ENCODE measurements around the gene OR4K1.
"Not testable (repeated sequence)": the region's sequence is repeated elsewhere in the genome, so short reads cannot be mapped to it uniquely, and the experiment has no call there.

OR4K1 gene, protein sequence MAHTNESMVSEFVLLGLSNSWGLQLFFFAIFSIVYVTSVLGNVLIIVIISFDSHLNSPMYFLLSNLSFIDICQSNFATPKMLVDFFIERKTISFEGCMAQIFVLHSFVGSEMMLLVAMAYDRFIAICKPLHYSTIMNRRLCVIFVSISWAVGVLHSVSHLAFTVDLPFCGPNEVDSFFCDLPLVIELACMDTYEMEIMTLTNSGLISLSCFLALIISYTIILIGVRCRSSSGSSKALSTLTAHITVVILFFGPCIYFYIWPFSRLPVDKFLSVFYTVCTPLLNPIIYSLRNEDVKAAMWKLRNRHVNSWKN

DNA sequence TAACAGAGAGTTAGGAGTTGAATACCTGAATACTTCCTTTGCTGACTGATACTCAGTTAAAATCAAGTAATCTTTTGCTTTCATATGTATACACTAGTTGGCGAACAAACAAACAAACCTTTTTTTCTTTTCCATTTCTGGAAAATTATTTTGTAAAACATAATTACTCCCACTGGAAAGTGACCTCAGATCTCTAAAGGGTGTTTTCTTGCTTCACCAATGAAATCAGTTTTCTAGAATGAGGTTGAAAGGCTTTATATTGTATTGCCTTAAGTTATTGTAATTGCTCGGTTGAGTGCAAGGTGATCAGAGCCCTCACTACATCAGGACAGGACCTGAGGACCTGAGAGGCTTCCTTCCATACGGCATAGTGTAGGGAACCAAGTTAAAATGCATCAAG is at the start of gene OR4K1:
Gene OR4K1 (plus strand): TSS at position 301 of the 400 bp plus-strand sequence. CDS start 4,750 bp downstream, outside the sequence.
- DNase-seq: no peak

- no peak for DNase-seq
These were observed 35.4 kb upstream of the OR4K1 start for GRCh38 chr14:19895282-19895681.

DNA sequence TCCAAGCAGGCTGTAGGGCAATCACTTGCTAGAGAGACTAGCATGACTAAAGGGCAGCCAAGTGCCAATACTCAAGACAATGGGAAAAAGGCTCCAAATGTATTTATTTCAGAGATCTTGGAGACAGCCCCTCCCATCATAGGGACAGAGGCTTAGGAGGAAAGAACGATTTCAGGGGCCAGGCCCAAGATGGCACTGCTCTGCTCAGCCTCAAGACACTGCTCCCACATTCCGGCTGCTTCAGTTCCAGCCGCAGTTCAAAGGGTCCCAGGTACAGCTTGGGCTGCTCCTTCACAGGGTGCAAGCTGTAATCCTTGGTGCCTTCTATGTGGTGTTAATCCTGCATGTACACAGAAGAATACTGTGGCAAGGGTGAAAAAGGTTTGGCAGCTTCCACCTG is 29.7 kb upstream of the OR4K1 start:
- no peak for DNase-seq

- DNase-seq: no peak
These were observed 28.3 kb upstream of the OR4K1 start for GRCh38 chr14:19902409-19902808.

DNA sequence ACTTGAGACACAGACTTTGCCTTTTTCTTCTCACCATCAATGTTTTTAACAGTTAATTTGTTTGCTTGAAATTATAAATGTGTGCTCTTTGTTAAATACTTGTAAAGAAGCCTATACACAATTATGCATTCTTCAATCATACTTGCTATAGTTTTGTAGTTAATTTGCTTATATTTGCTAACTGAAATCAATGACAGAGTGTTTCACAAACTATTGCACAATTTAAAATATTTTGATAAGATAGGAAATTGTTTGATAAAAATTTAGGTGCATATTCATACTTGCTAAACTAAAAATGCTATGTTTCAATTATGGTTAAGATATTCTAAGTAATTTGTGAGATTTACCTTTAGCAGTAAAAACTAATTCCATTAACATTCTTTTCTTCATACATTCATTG is 24.1 kb upstream of the OR4K1 start:
- no peak for DNase-seq

GRCh38 chr14:19911114-19911513 is 19.6 kb upstream of the OR4K1 start:
- no peak for DNase-seq

DNA sequence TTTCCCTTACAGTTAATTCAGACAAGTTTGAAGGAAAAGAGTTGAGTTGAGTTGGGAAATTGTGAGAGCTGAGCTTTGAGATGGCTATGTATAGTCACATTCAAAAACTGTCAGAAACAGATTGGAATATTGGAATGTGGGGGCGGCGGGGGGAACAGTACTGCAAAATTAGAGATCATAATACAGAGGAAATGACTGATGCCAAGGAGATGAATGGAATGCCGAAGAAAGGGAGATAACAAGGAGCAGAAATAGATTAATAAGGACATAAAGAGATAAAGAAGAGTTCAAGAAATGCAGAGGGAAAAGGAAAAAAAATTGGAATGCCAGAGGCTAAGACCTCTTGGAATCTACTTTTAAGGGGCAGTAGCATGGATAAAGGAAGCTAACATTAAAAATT is 13.5 kb upstream of the OR4K1 start:
- no peak for DNase-seq

DNA sequence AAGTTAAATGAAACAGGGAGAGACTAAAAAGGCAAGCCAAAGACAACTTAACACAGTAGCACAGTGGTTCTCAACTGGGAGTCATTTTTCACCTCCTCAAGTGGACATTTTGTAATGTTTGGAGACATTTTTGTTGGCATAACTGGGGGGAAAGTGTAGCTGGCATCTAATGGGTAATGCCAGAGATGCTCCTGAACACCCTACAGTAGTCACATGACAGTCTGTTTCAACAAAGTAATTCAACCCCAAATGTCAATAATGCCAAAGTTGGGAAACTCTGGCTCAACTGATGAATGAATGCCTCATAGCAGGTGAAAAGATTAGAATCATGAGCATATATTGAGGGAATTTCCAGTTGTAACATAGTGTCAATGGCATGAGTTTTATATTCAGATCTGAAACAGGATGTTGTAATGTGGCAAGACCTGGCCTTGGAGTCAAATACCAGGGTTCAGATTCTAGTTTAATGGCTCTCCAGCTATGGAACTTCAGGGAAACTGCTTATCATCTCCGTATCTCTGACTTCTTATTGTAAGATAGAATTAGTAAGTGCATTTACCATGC is 12.7 kb upstream of the OR4K1 start:
- no peak for DNase-seq

GRCh38 chr14:19918553-19919264 is 12.0 kb upstream of the OR4K1 start:
- DNase-seq: no peak

DNA sequence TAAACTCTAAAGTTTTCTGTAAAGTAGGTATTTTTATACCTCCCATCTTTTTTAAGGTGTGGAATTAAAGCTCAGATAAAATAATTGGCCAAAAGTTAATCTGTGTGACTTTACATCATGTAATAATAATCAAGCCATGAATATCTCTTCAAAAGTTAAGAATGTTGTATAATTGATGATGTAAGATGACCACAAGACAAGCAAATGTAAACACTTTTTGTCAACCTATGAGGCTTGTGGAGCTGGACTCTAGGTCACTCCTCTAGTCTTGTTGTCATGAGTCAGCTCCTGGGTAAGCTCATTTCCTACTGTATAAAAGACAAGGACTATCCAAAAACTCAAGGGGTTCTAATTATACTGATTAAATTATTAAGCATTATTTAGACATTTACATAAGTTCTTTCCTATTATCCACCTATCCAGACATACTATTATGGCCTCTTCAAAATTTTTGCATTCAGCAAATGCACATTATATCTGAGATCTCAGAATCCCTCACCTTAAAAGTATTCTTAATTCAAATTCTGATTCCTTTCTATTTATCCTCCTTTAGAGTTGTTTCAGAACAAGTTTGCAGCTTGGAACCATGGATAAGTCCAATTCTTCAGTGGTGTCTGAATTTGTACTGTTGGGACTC is 10.6 kb upstream of the OR4K1 start, which contains the start of gene OR4K5:
Gene OR4K5 (plus strand): TSS at position 587 of the 637 bp plus-strand sequence. CDS start 0 bp downstream, at position 587.
- DNase-seq: no peak

GRCh38 chr14:19941668-19942067 is 11.0 kb downstream of the OR4K1 start:
- DNase-seq: no peak

DNA sequence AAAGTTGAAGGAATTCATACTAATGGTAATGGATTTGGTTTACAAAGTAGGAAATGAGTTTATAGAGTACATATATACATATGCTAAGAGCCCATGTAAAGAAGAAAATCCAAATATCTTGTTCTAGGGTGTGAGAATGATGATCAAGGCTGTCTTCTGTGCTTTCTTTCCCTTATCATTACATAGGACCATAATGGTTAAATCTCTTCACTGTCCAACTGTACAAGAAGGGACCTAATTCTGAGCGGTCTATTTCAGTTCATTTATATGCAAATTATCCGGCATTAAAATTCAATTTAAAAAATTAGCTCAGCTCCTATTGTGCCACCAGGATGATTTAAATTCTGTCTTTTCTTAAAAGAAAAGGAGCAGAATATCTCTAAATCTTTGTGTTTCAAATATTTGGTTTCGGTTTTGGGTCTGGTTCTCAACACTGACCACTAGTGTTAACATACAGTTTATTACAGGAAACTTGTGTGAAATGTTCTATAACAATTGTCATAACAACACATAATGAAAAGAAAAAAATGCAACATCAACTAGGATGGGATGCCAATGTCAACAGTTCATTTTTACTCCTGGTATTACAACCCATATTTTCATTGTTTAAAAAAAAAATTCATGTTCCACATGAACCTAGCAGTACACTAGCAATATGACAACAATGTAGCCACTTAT is 16.8 kb downstream of the OR4K1 start:
- no peak for DNase-seq

DNA sequence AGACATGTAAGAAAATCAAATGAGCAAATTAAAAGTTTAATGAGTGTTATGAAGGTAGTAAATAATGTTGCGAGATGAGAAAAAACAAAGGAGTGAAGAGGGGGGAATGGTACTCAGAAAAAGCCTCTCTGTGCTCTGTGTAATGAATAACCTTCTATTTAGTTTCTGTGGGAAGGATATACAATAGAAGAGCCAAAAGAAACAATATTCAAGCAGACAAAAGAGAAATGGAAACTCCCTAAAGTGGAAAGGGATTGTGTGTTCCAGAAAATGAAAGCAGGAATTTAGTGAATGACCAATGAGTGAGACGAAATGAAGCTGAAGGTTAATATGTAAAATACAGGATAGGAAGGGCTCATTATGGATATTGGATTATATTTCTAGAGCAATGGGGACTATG is 18.5 kb downstream of the OR4K1 start:
- no peak for DNase-seq

DNA sequence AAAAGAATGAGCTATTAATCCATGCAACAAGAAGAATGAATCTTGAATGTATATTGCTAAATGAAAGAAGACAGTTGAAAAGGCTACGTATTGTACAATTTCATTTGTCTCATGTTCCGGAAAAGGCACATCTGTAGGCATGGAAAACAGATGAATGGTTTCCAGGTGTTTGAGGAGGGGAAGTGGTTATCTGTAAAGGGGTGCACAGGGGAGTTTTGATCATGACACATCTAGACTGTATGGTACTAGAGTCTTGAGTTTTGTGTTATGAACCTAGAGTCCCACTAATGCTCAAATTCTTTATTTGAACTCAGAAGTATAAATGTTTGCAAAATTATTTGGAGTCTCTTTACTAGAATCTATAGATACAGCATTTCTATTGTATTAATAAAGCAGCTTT is 39.0 kb downstream of the OR4K1 start:
- DNase-seq: not testable (repeated sequence)

DNA sequence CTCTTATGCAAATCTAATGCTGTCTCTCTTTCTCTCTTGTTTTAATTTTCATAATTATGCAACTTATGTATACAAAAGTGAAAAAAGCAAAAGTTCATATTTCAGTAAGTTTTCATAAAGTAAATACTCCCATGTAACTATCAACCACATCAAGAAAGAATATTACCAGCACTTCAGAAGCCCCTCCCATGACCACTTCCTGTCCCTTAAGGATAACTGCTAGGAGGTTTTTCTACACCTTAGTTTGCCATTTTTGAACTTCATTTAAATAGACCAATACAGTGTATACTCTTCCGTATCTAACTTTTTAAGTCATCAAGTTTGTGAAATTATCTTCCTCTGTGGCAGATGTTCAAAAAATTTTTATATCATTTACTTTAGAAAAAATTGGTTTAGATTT is 44.1 kb downstream of the OR4K1 start:
- no peak for DNase-seq

GRCh38 chr14:19975291-19975690 is 44.6 kb downstream of the OR4K1 start, which contains the start of gene OR4K15:
Gene OR4K15 (plus strand): TSS chr14:19975591. CDS start chr14:19975591, 0 bp downstream.
- no peak for DNase-seq

All from activated CD4-positive, alpha-beta T cell treated with anti-CD3 and anti-CD28 coated beads for 1 hour (primary cell).